ENCODE measurements around the gene NLRC5.

DNA sequence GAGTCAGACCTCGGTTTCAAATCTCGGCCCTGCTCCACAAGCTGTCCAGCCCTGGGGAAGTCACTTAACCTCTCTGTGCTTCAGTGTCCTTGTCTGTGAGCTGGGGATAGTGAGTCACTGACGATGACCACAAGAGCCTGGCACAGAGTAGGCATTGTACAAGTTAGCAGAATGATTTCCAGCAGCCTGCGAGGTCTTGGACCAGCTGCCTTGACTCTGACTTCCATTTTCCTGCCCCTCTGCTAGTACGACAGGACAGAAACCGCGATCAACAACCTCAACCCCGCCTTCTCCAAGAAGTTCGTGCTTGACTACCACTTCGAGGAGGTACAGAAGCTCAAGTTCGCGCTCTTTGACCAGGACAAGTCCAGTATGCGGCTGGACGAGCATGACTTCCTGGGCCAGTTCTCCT, 123.7 kb downstream of the NLRC5 start:
- TF ChIP-seq, protein P1, sequence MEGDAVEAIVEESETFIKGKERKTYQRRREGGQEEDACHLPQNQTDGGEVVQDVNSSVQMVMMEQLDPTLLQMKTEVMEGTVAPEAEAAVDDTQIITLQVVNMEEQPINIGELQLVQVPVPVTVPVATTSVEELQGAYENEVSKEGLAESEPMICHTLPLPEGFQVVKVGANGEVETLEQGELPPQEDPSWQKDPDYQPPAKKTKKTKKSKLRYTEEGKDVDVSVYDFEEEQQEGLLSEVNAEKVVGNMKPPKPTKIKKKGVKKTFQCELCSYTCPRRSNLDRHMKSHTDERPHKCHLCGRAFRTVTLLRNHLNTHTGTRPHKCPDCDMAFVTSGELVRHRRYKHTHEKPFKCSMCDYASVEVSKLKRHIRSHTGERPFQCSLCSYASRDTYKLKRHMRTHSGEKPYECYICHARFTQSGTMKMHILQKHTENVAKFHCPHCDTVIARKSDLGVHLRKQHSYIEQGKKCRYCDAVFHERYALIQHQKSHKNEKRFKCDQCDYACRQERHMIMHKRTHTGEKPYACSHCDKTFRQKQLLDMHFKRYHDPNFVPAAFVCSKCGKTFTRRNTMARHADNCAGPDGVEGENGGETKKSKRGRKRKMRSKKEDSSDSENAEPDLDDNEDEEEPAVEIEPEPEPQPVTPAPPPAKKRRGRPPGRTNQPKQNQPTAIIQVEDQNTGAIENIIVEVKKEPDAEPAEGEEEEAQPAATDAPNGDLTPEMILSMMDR (IDR thresholded peaks at IDR 0.05): no peak
- TF ChIP-seq POLR2A (IDR thresholded peaks at IDR 0.05): no peak

All from tibial nerve (tissue), 3 donors.